ENCODE results near the gene RBM33.
"Not testable (repeated sequence)": the region's sequence is repeated elsewhere in the genome, so short reads cannot be mapped to it uniquely, and the experiment has no call there.

The RBM33 gene

GRCh38 chr7:155688237-155688636 lies 43.8 kb downstream of the RBM33 start:
- not testable (repeated sequence) for DNase-seq

GRCh38 chr7:155690655-155691054 lies 46.2 kb downstream of the RBM33 start:
- DNase-seq = not testable (repeated sequence)

- no peak for DNase-seq
These were observed 47.9 kb downstream of the RBM33 start for GRCh38 chr7:155692317-155692716.

- DNase-seq = no peak
These were observed 49.4 kb downstream of the RBM33 start for GRCh38 chr7:155693826-155694225.

- no peak for DNase-seq
These were observed 50.4 kb downstream of the RBM33 start for GRCh38 chr7:155694851-155695250.

- DNase-seq = no peak
These were observed 52.3 kb downstream of the RBM33 start for GRCh38 chr7:155696747-155697146.

- DNase-seq = no peak
These were observed 54.2 kb downstream of the RBM33 start for GRCh38 chr7:155698633-155699032.

GRCh38 chr7:155699180-155699579 lies 54.7 kb downstream of the RBM33 start:
- DNase-seq = no peak

GRCh38 chr7:155700847-155701246 lies 56.4 kb downstream of the RBM33 start:
- DNase-seq = no peak

- DNase-seq = no peak
These were observed 57.6 kb downstream of the RBM33 start for GRCh38 chr7:155701972-155702544.

- DNase-seq = no peak
These were observed 58.2 kb downstream of the RBM33 start for GRCh38 chr7:155702616-155703015.

- no peak for DNase-seq
These were observed 61.3 kb downstream of the RBM33 start for GRCh38 chr7:155705623-155706360.

- no peak for DNase-seq
These were observed 61.9 kb downstream of the RBM33 start for GRCh38 chr7:155706376-155706775.

- no peak for DNase-seq
These were observed 65.0 kb downstream of the RBM33 start for GRCh38 chr7:155709453-155709852.

GRCh38 chr7:155710031-155710430 lies 65.6 kb downstream of the RBM33 start:
- DNase-seq = no peak

- DNase-seq = no peak
These were observed 66.1 kb downstream of the RBM33 start for GRCh38 chr7:155710530-155710929.

GRCh38 chr7:155711081-155711480 lies 66.6 kb downstream of the RBM33 start:
- no peak for DNase-seq

GRCh38 chr7:155713384-155713783 lies 68.9 kb downstream of the RBM33 start:
- DNase-seq = no peak

- DNase-seq = no peak
These were observed 70.2 kb downstream of the RBM33 start for GRCh38 chr7:155714702-155715101.

GRCh38 chr7:155715111-155715805 lies 70.8 kb downstream of the RBM33 start:
- no peak for DNase-seq

GRCh38 chr7:155717010-155717744 lies 72.7 kb downstream of the RBM33 start:
- DNase-seq = no peak

GRCh38 chr7:155721056-155721455 lies 76.6 kb downstream of the RBM33 start:
- DNase-seq = no peak
